Measurements from ENCODE around the gene RNF215.

DNA sequence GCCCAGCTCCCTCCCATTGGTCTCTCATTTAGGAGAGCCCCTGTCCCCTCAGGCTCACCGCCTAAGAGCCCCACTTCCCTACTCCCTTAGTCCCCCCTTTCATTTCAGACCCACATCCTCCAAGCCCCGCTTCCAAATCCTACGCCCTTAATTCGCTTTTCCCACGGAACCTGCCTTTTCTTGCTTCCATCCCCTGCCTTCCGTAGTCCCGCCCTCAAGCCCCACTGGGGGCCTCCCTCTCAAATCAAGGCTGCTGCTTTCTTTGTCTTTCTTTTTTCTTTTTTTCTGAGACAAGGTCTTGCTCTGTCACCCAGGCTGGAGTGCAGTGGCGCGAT is 30.0 kb downstream of the RNF215 start:
- TF ChIP-seq POLR2A (IDR thresholded peaks at IDR 0.05; ENCODE audit: low read depth, low read length), result no peak
- TF ChIP-seq, protein P1, sequence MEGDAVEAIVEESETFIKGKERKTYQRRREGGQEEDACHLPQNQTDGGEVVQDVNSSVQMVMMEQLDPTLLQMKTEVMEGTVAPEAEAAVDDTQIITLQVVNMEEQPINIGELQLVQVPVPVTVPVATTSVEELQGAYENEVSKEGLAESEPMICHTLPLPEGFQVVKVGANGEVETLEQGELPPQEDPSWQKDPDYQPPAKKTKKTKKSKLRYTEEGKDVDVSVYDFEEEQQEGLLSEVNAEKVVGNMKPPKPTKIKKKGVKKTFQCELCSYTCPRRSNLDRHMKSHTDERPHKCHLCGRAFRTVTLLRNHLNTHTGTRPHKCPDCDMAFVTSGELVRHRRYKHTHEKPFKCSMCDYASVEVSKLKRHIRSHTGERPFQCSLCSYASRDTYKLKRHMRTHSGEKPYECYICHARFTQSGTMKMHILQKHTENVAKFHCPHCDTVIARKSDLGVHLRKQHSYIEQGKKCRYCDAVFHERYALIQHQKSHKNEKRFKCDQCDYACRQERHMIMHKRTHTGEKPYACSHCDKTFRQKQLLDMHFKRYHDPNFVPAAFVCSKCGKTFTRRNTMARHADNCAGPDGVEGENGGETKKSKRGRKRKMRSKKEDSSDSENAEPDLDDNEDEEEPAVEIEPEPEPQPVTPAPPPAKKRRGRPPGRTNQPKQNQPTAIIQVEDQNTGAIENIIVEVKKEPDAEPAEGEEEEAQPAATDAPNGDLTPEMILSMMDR (IDR thresholded peaks at IDR 0.05; ENCODE audit: extremely low read depth in 1 of 2, insufficient read depth in 1 of 2, low read depth in 1 of 2, low read length in 2 of 2), result no peak
